Activated naive CD4-positive, alpha-beta T cell treated with anti-CD3 and anti-CD28 coated beads, Interleukin-2, amount 50 U/mL, for 72 hours (primary cell): ENCODE measurements around the gene NDRG4. TPM values are rescaled to one million over a fixed set of nuclear protein-coding genes. Genes with fewer than 3 reads are reported as not detected.

ENCODE experiments used
- ATAC-seq, 2 donors: fragments of 150-1000 bp; cut with Tn5 transposase; 2 replicates each; pipeline ENCODE4 v1.10.0; 2021; ENCODE audit warnings: mild to moderate bottlenecking in 2 of 2, moderate library complexity in 2 of 2
- DNase-seq, 2 donors: peaks; one replicate each; pipeline ENCODE4 v3.0.0; 2021 to 2022; ENCODE audit warnings: low spot score in 2 of 2
- H3K27ac Mint-ChIP-seq, 2 donors: one replicate each; pipeline ENCODE4 v1.8.0; 2022; ENCODE audit warnings: mild to moderate bottlenecking in 2 of 2, mixed read lengths in 2 of 2
- H3K36me3 Mint-ChIP-seq, 2 donors: one replicate each; pipeline ENCODE4 v1.8.0; 2022; ENCODE audit warnings: mixed read lengths in 2 of 2
- H3K9me3 Mint-ChIP-seq, 2 donors: one replicate each; pipeline ENCODE4 v1.8.0; 2022; ENCODE audit warnings: mixed read lengths in 2 of 2
- total RNA-seq, 2 donors: library from RNA; stranded (reverse); gene quantifications; one replicate each; pipeline ENCODE4 v1.2.3, GENCODE V29; 2022

Gene NDRG4
- total RNA-seq, 2 donors from 2014 or later: 4.7 to 15.6 TPM

DNA sequence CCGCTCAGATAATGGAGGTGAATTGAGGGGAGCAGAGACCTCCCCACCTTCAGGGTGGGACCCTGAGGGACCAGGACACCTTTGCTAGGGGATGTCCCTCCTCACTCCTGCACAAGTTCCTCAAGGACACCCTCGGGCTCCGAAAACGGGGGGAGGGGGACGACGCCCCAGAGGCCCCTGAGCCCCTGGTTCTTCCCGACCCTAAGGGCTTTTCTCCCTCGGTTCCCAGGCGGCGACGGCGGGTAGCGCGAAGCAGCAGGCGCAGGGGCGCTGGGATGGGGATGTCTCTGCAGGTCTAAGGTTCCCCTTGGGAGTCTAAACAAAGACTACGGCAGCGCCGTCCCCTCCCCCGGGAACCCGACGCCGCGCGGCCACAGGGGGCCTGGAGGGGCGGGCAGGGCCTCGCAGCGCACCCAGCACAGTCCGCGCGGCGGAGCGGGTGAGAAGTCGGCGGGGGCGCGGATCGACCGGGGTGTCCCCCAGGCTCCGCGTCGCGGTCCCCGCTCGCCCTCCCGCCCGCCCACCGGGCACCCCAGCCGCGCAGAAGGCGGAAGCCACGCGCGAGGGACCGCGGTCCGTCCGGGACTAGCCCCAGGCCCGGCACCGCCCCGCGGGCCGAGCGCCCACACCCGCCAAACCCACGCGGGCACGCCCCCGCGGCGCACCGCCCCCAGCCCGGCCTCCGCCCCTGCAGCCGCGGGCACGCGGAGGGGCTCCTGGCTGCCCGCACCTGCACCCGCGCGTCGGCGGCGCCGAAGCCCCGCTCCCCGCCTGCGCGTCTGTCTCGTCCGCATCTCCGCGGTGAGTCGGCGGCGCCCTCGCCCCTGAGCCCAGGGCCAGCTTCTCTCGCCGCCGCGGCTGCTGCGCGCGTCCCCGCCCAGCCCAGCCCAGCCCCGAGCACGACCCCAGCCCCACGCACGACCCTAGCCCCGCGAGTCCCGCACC, 36.7 kb upstream of the NDRG4 start:
- no peaks in the 10 kb centered on the region for H3K9me3 Mint-ChIP-seq
- DNase-seq: no peak
- no peak overlapping the region for H3K27ac Mint-ChIP-seq
- ATAC-seq: peak in 1 of 2 donors; percentile 16
- peaks cover 0 to 7% of the 10 kb centered on the region in 2 donors for H3K36me3 Mint-ChIP-seq

DNA sequence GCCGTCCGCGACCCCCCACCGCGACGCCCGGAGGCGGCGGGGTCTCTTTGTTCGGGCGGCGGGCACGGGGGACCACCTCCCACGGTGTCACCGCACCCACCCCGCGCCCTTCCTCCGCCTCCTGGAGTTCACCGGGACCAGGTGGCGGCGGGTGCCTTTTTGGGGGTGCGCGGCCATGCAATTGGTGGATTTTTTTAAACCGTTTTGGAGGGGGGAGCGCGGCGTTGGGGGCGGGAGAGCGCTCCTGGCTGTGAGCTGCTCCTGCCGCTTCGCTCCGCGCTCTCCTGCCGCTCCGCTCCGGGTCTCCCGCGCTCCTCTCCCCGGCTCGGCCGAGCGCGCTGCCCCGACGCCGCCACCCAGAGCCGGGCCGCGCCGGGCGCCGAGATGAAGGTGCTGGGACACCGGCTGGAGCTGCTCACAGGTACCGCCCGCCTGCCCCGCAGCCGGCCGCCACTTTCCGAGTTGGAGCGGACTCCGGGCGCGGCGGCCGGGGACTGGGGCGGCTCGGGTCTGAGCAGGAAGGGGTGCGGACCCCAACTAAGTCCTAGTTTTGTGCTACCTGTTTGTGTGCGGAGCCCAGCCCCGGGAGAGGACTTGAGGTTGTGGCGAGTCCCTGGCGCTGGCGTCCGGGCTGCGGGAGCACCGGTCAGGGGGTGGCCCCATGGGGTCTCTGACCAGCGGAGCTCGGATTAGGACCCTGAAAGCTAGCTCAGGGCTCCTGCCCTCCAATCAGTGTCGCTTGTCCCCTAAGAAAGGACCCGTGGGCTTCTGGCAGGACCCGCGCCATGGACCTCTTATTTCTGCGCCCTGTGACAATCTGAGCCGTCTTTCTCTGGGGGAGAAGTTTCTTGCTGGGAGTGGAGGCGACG, 35.7 kb upstream of the NDRG4 start:
- DNase-seq: no peak
- Mint-ChIP-seq H3K9me3 (no peaks in the 10 kb centered on the region), H3K27ac (no peak overlapping the region), H3K36me3 (peaks cover 0 to 7% of the 10 kb centered on the region in 2 donors)
- peak in 1 of 2 donors; percentile 25 for ATAC-seq

DNA sequence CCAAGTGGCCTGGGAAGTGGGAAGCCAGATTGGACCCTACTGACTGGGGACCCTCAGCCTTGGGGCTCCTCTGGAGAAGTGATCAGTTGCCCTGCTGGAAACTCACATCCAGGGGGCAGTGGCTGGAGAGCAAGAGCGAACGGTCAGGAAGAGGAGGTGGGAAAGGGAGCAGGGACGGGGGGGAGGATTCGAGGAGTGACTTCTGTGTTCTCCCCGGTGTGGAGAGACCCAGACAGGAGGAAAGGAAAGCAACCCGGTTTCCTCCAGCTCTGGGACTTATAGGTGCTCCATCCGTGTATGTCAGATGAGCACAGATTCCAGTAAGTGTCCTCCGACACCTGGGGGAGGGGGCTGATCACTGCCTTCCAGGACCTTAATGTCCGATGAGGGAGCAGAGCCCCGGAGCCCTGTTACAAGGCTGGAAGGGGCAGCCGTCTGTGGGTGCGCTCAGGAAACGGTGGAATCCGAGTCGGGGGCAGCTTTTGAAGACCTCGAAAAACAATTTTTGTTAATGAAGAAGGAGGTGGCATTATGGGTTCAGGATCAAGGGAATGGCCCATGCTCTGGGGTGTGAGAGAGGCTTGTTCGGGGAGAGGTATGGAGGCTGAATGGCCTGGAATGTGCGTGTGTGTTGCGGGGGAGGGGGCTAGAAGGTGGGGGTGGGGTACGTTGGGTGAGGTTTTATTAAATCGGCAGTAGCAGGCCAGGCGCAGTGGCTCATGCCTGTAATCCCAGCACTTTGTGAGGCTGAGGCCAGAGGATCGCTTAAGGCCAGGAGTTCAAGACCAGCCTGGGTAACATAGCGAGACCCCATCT, 34.8 kb upstream of the NDRG4 start:
- peaks cover 0 to 7% of the 10 kb centered on the region in 2 donors for H3K36me3 Mint-ChIP-seq
- H3K9me3 Mint-ChIP-seq: no peaks in the 10 kb centered on the region
- ATAC-seq (no peak), DNase-seq (no peak)
- no peak overlapping the region for H3K27ac Mint-ChIP-seq

DNA sequence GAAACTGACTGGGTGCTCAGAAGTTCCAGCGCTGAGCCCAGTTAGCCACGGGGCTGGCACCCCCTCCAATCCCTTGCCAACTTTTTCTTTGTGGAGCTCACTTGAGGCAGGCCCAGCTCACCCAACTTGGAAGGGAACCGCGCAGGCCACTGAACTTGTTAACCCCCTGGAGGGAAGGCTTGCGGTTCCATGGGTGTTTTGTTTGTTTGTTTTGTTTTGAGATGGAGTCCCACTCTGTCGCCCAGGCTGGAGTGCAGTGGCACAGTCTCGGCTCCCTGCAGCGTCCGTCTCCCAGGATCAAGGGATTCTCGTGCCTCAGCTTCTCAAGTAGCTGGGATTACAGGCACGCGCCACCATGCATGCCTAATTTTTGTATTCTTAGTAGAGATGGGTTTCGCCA, 34.1 kb upstream of the NDRG4 start:
- ATAC-seq (no peak), DNase-seq (no peak)
- peaks cover 0 to 7% of the 10 kb centered on the region in 2 donors for H3K36me3 Mint-ChIP-seq
- no peak overlapping the region for H3K27ac Mint-ChIP-seq
- H3K9me3 Mint-ChIP-seq: no peaks in the 10 kb centered on the region

DNA sequence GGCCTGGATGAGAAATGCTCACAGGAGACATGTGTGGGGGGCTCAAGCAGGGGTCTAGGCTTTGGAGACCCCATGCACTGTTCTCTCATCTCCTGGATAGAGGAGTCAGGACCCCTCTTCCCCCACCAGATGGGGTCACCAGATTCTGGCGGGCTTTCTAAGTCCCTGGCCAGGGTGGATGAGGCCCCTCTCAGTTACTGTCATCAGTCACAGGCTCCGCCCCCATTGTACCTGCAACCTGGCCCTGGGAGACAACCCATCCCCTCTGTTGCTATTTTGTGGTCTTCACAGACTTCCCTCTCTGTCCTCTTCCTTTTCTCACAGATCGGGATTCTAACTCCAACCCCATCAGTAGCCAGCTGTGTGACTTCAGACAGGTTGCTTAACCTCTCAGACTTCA, 33.5 kb upstream of the NDRG4 start:
- H3K27ac Mint-ChIP-seq: no peak overlapping the region
- peaks cover 0 to 7% of the 10 kb centered on the region in 2 donors for H3K36me3 Mint-ChIP-seq
- DNase-seq (no peak), ATAC-seq (no peak)
- H3K9me3 Mint-ChIP-seq: no peaks in the 10 kb centered on the region

DNA sequence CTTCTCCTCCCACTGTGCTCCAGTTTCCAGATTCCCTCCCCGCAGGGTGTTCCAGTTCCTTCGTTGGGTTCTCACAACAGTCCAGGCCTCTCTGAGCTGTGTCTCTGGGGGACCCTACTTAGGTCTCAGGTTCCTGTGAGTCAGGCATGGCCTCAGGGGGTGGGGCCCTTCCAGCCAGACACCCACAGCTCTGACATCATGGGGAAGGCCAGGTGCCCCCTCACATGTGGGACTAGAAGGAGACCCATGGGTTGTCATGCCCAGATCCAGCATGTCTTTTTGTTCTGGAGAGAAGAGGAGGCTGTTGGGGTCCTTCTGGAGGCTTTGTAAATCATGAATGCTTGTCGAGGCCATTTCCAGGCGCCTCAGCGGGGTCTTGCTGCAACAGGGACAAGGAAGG, 32.0 kb upstream of the NDRG4 start:
- DNase-seq (no peak), ATAC-seq (no peak)
- Mint-ChIP-seq H3K9me3 (no peaks in the 10 kb centered on the region), H3K36me3 (peaks cover 0 to 7% of the 10 kb centered on the region in 2 donors), H3K27ac (no peak overlapping the region)

DNA sequence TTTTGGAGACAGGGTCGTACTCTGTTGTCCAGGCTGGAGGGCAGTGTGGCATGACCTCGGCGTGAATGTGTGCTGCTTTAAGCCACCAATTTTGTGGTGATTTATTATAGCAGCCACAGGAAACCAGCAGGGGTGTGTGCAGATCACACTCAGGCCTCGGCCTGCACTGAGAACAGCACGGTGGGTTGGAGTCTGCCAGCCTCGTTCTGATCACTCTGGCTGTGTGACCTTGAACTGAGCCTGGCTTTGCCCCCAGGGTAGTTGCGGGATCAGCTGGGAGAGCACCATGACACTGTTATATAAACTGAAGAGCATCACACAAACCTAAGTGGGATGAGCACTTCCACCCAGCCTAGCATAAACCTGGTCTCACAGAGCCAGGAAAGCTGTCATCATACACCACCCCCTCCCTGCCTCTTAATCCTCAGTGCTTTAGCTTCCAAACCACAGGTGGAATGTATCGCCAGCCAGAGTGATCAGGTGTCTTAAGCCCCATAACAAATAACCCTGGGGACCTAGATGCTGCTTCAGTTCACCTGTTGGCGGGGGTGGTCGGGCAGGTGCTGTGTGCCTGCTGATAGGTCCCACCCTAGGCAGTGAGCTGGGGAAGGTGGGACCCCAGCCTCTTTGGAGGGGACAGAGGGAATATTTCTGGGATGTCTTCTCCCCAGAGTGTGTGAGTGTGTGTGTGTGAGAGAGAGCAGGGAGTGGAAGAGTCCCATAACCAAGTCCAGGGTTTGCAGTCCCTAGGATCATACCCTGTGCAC, 28.6 kb upstream of the NDRG4 start:
- Mint-ChIP-seq H3K9me3 (no peaks in the 10 kb centered on the region), H3K36me3 (no peaks in the 10 kb centered on the region), H3K27ac (peak overlapping the region in 1 of 2 donors; percentile 57)
- ATAC-seq (no peak), DNase-seq (no peak)

DNA sequence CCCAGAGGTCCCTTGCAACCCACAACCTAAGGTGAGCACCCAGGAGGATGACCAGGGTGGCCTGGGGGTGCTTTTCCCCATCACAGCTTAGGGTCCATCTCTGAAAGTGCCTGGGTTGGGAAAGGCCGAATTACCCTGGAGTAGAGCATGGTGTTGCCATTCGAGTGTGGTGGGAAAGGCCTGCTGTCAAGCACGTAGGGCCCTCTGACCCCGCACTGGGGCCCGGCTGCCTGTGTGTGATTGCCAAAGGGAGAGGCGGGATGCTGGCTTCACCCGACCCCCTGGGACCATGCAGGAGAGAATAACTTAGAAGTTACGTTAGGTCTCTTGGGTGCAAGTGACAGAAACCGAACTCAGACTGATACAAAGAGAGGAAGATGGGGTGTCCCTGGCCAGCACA, 27.7 kb upstream of the NDRG4 start:
- no peak for ATAC-seq
- H3K27ac Mint-ChIP-seq: no peak overlapping the region
- DNase-seq: no peak
- H3K36me3 Mint-ChIP-seq: no peaks in the 10 kb centered on the region
- H3K9me3 Mint-ChIP-seq: no peaks in the 10 kb centered on the region

- Mint-ChIP-seq H3K27ac (no peak overlapping the region), H3K36me3 (no peaks in the 10 kb centered on the region), H3K9me3 (no peaks in the 10 kb centered on the region)
- ATAC-seq: no peak
- no peak for DNase-seq
Measured at GRCh38 chr16:58472827-58473226, 27.1 kb upstream of the NDRG4 start.

- H3K27ac Mint-ChIP-seq: no peak overlapping the region
- H3K36me3 Mint-ChIP-seq: no peaks in the 10 kb centered on the region
- ATAC-seq (no peak), DNase-seq (no peak)
- no peaks in the 10 kb centered on the region for H3K9me3 Mint-ChIP-seq
Measured at GRCh38 chr16:58474296-58474695, 25.6 kb upstream of the NDRG4 start.

- no peak for DNase-seq
- Mint-ChIP-seq H3K9me3 (no peaks in the 10 kb centered on the region), H3K36me3 (no peaks in the 10 kb centered on the region), H3K27ac (no peak overlapping the region)
- no peak for ATAC-seq
Measured at GRCh38 chr16:58475091-58475619, 24.8 kb upstream of the NDRG4 start.

GRCh38 chr16:58476791-58477190, 23.2 kb upstream of the NDRG4 start:
- ATAC-seq (no peak), DNase-seq (no peak)
- H3K36me3 Mint-ChIP-seq: no peaks in the 10 kb centered on the region
- H3K9me3 Mint-ChIP-seq: no peaks in the 10 kb centered on the region
- no peak overlapping the region for H3K27ac Mint-ChIP-seq

- H3K9me3 Mint-ChIP-seq: no peaks in the 10 kb centered on the region
- no peak for DNase-seq
- H3K36me3 Mint-ChIP-seq: no peaks in the 10 kb centered on the region
- ATAC-seq: no peak
- H3K27ac Mint-ChIP-seq: no peak overlapping the region
Measured at GRCh38 chr16:58478427-58478826, 21.5 kb upstream of the NDRG4 start.

DNA sequence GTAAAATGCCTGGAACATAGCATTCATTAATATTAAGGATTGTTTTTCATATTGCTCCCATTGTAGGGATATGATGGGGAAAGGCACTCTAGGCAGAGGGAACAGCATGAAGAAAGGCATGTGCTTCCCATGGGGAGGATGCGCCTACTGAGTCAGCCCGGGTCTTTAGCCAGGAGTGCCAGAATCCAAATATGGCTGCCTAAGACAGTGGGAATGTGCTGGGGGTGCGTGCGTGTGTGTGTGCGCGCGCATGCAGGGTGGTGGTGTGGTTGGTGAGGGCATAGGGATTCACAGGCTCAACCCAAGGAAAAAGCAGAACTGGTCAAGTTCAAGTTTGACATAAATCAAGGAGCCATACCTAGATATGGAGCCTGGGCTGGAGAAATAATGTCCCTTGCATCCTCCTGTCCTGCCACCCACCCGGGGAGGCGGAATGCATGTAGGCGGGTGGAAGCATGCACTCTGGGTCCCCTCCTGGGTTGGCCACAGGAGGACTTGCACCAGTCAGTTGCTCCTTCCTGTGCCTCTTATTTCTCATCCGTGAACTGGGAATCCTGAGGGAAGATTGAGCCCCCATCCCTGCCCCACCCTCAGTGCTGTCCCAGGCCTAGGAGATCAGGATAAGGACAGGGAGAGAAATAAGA, 18.6 kb upstream of the NDRG4 start:
- DNase-seq (no peak), ATAC-seq (no peak)
- Mint-ChIP-seq H3K9me3 (no peaks in the 10 kb centered on the region), H3K36me3 (no peaks in the 10 kb centered on the region), H3K27ac (no peak overlapping the region)

- Mint-ChIP-seq H3K27ac (no peak overlapping the region), H3K9me3 (no peaks in the 10 kb centered on the region), H3K36me3 (no peaks in the 10 kb centered on the region)
- DNase-seq: no peak
- ATAC-seq: no peak
Measured at GRCh38 chr16:58481931-58482330, 18.0 kb upstream of the NDRG4 start.
